SK-N-SH (cell line): ENCODE results near the gene PPP1R16B. TPM values are rescaled to one million over a fixed set of nuclear protein-coding genes. Genes with fewer than 3 reads are reported as not detected.

Source experiments
- CTCF ChIA-PET: fragments of 300-600, 350-600 bp; formaldehyde crosslinking; extraction: SDS; loops from one replicate; lab custom pipeline; 2021; lab: Yijun Ruan, JAX
- POLR2A ChIA-PET: fragments of 350-600 bp; sonication (Branson Sonifier 250); formaldehyde crosslinking; extraction: SDS; loops from one replicate; lab custom pipeline; 2020; ENCODE audit warnings: antibody characterized with exemption, inconsistent platforms; lab: Yijun Ruan, JAX
- DNase-seq: peaks from one replicate; pipeline ENCODE4 v3.0.0; 2012
- H2AFZ ChIP-seq: fragments of 200-600 bp; sonication (generic); 2 replicates; pipeline ENCODE4 v1.8.1; 2016; ENCODE audit warnings: antibody characterized with exemption, mild to moderate bottlenecking, low read depth
- H3F3A ChIP-seq: fragments of 200-600 bp; sonication (generic); replicated peaks from 2 replicates; pipeline ENCODE3; 2016; ENCODE audit warnings: antibody characterized with exemption, mild to moderate bottlenecking; ENCODE audit not compliant: insufficient read depth
- H3K27ac ChIP-seq, 2 experiments: fragments of 200-500 bp in 1 of 2; fragments of 200-600 bp in 1 of 2; sonication (Bioruptor generic) in 1 of 2; sonication (generic), shearing (Covaris generic) in 1 of 2; 2 replicates each; pipeline versions ENCODE4 v1.5.1 to v1.6.1; 2014 to 2016; ENCODE audit warnings: low read depth in 2 of 2, inconsistent platforms in 1 of 2, low read length in 1 of 2, mild to moderate bottlenecking in 1 of 2, mixed read lengths in 1 of 2
- H3K27me3 ChIP-seq: fragments of 200-600 bp; sonication (generic), shearing (Covaris generic); 2 replicates; pipeline ENCODE4 v1.6.1; 2016; ENCODE audit warnings: mixed run types; ENCODE audit not compliant: insufficient read depth
- H3K36me3 ChIP-seq, 2 experiments: fragments of 200-500 bp in 1 of 2; fragments of 200-600 bp in 1 of 2; sonication (Bioruptor generic) in 1 of 2; sonication (generic) in 1 of 2; replicated peaks in 1 of 2; 2 replicates each; pipeline versions ENCODE3 to v1.5.1; 2014 to 2016; ENCODE audit warnings: low read length in 1 of 2, mild to moderate bottlenecking in 1 of 2; ENCODE audit not compliant: insufficient read depth in 2 of 2, control insufficient read depth in 1 of 2
- H3K4me1 ChIP-seq, 2 experiments: fragments of 200-500 bp in 1 of 2; fragments of 200-600 bp in 1 of 2; sonication (Bioruptor generic) in 1 of 2; sonication (generic), shearing (Covaris generic) in 1 of 2; 2 replicates each; pipeline versions ENCODE4 v1.5.1 to v1.6.1; 2014 to 2016; ENCODE audit warnings: low read depth in 1 of 2, low read length in 1 of 2, mixed run types in 1 of 2; ENCODE audit not compliant: insufficient read depth in 2 of 2, control insufficient read depth in 1 of 2
- H3K4me2 ChIP-seq: fragments of 200-600 bp; sonication (generic), shearing (Covaris generic); 2 replicates; pipeline ENCODE4 v1.6.1; 2017; ENCODE audit warnings: mixed run types
- H3K4me3 ChIP-seq, 2 experiments: fragments of 200-500 bp in 1 of 2; fragments of 200-600 bp in 1 of 2; sonication (Bioruptor generic) in 1 of 2; sonication (generic), shearing (Covaris generic) in 1 of 2; 2 replicates each; pipeline versions ENCODE4 v1.5.1 to v1.8.1; 2014 to 2016; ENCODE audit warnings: low read depth in 2 of 2, inconsistent platforms in 1 of 2, low read length in 1 of 2, mild to moderate bottlenecking in 1 of 2, mixed read lengths in 1 of 2, moderate library complexity in 1 of 2
- H3K79me2 ChIP-seq: fragments of 200-600 bp; sonication (generic); 2 replicates; pipeline ENCODE4 v1.8.1; 2017; ENCODE audit warnings: mild to moderate bottlenecking; ENCODE audit not compliant: insufficient read depth
- H3K9ac ChIP-seq: fragments of 200-600 bp; sonication (generic); 2 replicates; pipeline ENCODE4 v1.6.1; 2017; ENCODE audit warnings: mixed run types
- H3K9me2 ChIP-seq: fragments of 200-600 bp; sonication (generic); 2 replicates; pipeline ENCODE4 v1.6.1; 2017; ENCODE audit warnings: mixed run types
- H3K9me3 ChIP-seq: fragments of 200-600 bp; sonication (generic); 2 replicates; pipeline ENCODE4 v1.6.1; 2017; ENCODE audit warnings: mixed run types, mild to moderate bottlenecking, moderate library complexity
- H4K20me1 ChIP-seq: fragments of 200-600 bp; sonication (generic); 2 replicates; pipeline ENCODE4 v1.6.1; 2017; ENCODE audit warnings: mild to moderate bottlenecking, mixed run types; ENCODE audit not compliant: insufficient read depth
- ELF1 ChIP-seq: IDR thresholded peaks from 2 replicates; pipeline ENCODE4 v1.4.0; 2012
- GABPA ChIP-seq: IDR thresholded peaks from 2 replicates; pipeline ENCODE4 v1.4.0; 2012; ENCODE audit warnings: low read depth, mild to moderate bottlenecking
- JUND ChIP-seq: IDR thresholded peaks from 2 replicates; pipeline ENCODE4 v1.4.0; 2012
- MEF2A ChIP-seq: IDR thresholded peaks from 2 replicates; pipeline ENCODE4 v1.4.0; 2012; ENCODE audit warnings: low read depth, borderline replicate concordance
- MXI1 ChIP-seq: IDR thresholded peaks from 2 replicates; pipeline ENCODE4 v1.6.1; 2012; ENCODE audit warnings: mild to moderate bottlenecking, low read depth, low read length, improper control_type of control experiment
- NRF1 ChIP-seq: IDR thresholded peaks from 2 replicates; pipeline ENCODE4 v1.6.1; 2012; ENCODE audit warnings: low read depth, mild to moderate bottlenecking, low read length
- POLR2AphosphoS5 ChIP-seq: IDR thresholded peaks from 2 replicates; pipeline ENCODE4 v1.6.1; 2012; ENCODE audit warnings: low read depth, low read length
- RXRA ChIP-seq: IDR thresholded peaks from 2 replicates; pipeline ENCODE4 v1.4.0; 2012; ENCODE audit warnings: low read depth, mild to moderate bottlenecking, borderline replicate concordance
- SMC3 ChIP-seq: IDR thresholded peaks from 2 replicates; pipeline ENCODE4 v1.6.1; 2012; ENCODE audit warnings: low read depth, low read length, improper control_type of control experiment
- TAF1 ChIP-seq: IDR thresholded peaks from 2 replicates; pipeline ENCODE4 v1.6.1; 2012; ENCODE audit warnings: low read depth, mild to moderate bottlenecking, low read length, moderate library complexity, borderline replicate concordance
- WGBS: methylation state at CpG from one replicate; pipeline ENCODE4 v1.1.6; 2017; ENCODE audit warnings: low lambda C conversion rate; 5-methylcytosine and 5-hydroxymethylcytosine counted together
- polyA plus RNA-seq, 3 experiments: library from polyadenylated mRNA; depleted of rRNA; stranded (reverse); fragments of >200 nt; gene quantifications; 2 replicates each; pipeline ENCODE4 v1.2.3, GENCODE V29; 2012
- TF ChIP-seq, protein P1 (sequence below): IDR thresholded peaks from 2 replicates; pipeline ENCODE4 v1.6.1; 2012; ENCODE audit warnings: mild to moderate bottlenecking, low read depth, low read length, moderate library complexity
- TF ChIP-seq, protein P2 (sequence below): IDR thresholded peaks from 2 replicates; pipeline ENCODE4 v1.4.0; 2012; ENCODE audit warnings: low read depth, borderline replicate concordance

PPP1R16B gene
- polyA plus RNA-seq, 1 of the 3 experiments (the other 2 are of a cell fraction): 0.28 TPM

DNA sequence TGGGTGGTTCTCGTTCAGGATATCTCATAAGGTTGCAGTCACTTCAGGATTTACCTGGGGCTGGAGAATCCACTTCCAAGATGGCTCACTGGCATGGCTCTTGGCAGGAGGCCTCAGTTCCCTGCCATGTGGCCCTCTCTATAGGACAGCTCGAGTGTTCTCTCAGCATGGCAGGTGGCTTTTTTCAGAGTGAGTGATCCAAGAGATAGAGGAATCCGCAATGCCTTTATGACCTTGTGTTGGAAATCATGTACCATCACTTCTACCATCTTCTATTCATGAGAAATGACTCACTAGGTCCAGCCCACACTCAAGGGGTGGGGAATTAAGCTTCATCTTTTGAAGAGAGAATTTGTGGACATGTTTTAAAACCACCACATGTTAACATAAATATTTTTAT, 37.8 kb downstream of the PPP1R16B start:
- ChIA-PET POLR2A (no interaction called here), CTCF (no interaction called here)
- TF ChIP-seq GABPA (no peak), POLR2AphosphoS5 (no peak)
- Histone ChIP-seq H3K4me3 (no peak overlapping the region), H3K9me3 (no peaks in the 10 kb centered on the region), H3K4me2 (no peak overlapping the region), H3K9me2 (no peaks in the 10 kb centered on the region), H3F3A (no peaks in the 10 kb centered on the region), H3K36me3 (no peaks in the 10 kb centered on the region), H4K20me1 (no peaks in the 10 kb centered on the region), H3K9ac (no peak overlapping the region), H2AFZ (no peak overlapping the region), H3K27ac (peak overlapping the region in 1 of 2 experiments; percentile 41; a peak in 1 of 4 replicates), H3K4me1 (peaks cover 0 to 2% of the 10 kb centered on the region in 2 experiments; a peak in 1 of 4 replicates), H3K79me2 (no peaks in the 10 kb centered on the region), H3K27me3 (0 out of 2 replicates have a peak, but pooled peaks cover 10% of the 10 kb centered on the region)
- WGBS: 21% methylated on average over 3 of the region's 3 CpGs
- no peak for DNase-seq

DNA sequence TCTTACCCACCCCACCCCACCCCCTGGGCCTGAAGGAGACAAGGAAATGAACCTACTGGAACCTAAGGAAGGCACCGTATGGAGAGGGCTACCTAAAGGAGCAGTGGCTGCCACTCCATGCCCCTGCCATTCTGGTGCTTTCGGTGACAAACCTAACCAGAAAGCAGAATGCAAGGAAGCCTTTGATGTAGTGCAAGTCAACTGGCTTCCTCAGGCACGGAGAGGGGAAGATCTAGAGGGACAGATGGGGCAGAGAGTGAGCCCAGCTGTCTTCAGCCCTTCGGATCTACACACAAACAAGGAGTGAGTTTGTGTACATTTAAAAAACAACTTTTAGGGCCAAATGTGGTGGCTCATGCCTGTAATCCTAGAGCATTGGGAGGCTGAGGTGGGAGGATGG, 39.5 kb downstream of the PPP1R16B start:
- no peak for DNase-seq
- TF ChIP-seq MEF2A: no peak
- no peak for TF ChIP-seq JUND
- TF ChIP-seq, protein P1, sequence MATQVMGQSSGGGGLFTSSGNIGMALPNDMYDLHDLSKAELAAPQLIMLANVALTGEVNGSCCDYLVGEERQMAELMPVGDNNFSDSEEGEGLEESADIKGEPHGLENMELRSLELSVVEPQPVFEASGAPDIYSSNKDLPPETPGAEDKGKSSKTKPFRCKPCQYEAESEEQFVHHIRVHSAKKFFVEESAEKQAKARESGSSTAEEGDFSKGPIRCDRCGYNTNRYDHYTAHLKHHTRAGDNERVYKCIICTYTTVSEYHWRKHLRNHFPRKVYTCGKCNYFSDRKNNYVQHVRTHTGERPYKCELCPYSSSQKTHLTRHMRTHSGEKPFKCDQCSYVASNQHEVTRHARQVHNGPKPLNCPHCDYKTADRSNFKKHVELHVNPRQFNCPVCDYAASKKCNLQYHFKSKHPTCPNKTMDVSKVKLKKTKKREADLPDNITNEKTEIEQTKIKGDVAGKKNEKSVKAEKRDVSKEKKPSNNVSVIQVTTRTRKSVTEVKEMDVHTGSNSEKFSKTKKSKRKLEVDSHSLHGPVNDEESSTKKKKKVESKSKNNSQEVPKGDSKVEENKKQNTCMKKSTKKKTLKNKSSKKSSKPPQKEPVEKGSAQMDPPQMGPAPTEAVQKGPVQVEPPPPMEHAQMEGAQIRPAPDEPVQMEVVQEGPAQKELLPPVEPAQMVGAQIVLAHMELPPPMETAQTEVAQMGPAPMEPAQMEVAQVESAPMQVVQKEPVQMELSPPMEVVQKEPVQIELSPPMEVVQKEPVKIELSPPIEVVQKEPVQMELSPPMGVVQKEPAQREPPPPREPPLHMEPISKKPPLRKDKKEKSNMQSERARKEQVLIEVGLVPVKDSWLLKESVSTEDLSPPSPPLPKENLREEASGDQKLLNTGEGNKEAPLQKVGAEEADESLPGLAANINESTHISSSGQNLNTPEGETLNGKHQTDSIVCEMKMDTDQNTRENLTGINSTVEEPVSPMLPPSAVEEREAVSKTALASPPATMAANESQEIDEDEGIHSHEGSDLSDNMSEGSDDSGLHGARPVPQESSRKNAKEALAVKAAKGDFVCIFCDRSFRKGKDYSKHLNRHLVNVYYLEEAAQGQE: no peak
- TF ChIP-seq, protein P2, sequence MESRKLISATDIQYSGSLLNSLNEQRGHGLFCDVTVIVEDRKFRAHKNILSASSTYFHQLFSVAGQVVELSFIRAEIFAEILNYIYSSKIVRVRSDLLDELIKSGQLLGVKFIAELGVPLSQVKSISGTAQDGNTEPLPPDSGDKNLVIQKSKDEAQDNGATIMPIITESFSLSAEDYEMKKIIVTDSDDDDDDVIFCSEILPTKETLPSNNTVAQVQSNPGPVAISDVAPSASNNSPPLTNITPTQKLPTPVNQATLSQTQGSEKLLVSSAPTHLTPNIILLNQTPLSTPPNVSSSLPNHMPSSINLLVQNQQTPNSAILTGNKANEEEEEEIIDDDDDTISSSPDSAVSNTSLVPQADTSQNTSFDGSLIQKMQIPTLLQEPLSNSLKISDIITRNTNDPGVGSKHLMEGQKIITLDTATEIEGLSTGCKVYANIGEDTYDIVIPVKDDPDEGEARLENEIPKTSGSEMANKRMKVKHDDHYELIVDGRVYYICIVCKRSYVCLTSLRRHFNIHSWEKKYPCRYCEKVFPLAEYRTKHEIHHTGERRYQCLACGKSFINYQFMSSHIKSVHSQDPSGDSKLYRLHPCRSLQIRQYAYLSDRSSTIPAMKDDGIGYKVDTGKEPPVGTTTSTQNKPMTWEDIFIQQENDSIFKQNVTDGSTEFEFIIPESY: no peak
- no peak for TF ChIP-seq NRF1
- no peak for TF ChIP-seq GABPA
- TF ChIP-seq ELF1: no peak
- no peak for TF ChIP-seq MXI1
- no peak for TF ChIP-seq SMC3
- no peak for TF ChIP-seq RXRA
- no peak for TF ChIP-seq TAF1
- H3K9me3 ChIP-seq: no peaks in the 10 kb centered on the region
- WGBS: 32% methylated on average over 4 of the region's 4 CpGs
- H3K4me2 ChIP-seq: no peak overlapping the region
- H3K4me1 ChIP-seq: peaks cover 0 to 2% of the 10 kb centered on the region in 2 experiments; a peak in 1 of 4 replicates
- H3K9me2 ChIP-seq: no peaks in the 10 kb centered on the region
- no peaks in the 10 kb centered on the region for H3K79me2 ChIP-seq
- no peak overlapping the region for H3K27ac ChIP-seq
- H3K36me3 ChIP-seq: no peaks in the 10 kb centered on the region
- no peaks in the 10 kb centered on the region for H3F3A ChIP-seq
- POLR2A ChIA-PET: no interaction called here
- H4K20me1 ChIP-seq: no peaks in the 10 kb centered on the region
- CTCF ChIA-PET: no interaction called here
- H3K4me3 ChIP-seq: no peak overlapping the region
- H2AFZ ChIP-seq: no peak overlapping the region
- 0 out of 2 replicates have a peak, but pooled peaks cover 6% of the 10 kb centered on the region for H3K27me3 ChIP-seq
- H3K9ac ChIP-seq: no peak overlapping the region
